Neural progenitor cell (in vitro differentiated cells): ENCODE data around the gene PIF1. TPM values are rescaled to one million over a fixed set of nuclear protein-coding genes. Genes with fewer than 3 reads are reported as not detected.
A peak's percentile ranks its signal among the peaks of the same experiment; 100 is the strongest.

ENCODE experiments used
- DNase-seq: peaks from one replicate; pipeline ENCODE4 v3.0.0-alpha.2; 2016; ENCODE audit warnings: low spot score
- H2AFZ ChIP-seq: fragments of 200-600 bp; sonication (generic); replicated peaks from 2 replicates; pipeline ENCODE4 v1.6.1; 2016; ENCODE audit warnings: antibody characterized with exemption
- H3F3A ChIP-seq: fragments of 200-600 bp; sonication (generic); 2 replicates; pipeline ENCODE4 v1.6.1; 2016; ENCODE audit warnings: antibody characterized with exemption, low read depth
- H3K27ac ChIP-seq: fragments of 200-600 bp; sonication (generic); 2 replicates; pipeline ENCODE4 v1.5.1; 2016; ENCODE audit warnings: mild to moderate bottlenecking
- H3K27me3 ChIP-seq: fragments of 200-600 bp; sonication (generic); 2 replicates; pipeline ENCODE4 v1.6.1; 2016; ENCODE audit warnings: mild to moderate bottlenecking, moderate library complexity
- H3K36me3 ChIP-seq: fragments of 200-600 bp; sonication (generic); 2 replicates; pipeline ENCODE4 v1.5.1; 2016
- H3K4me1 ChIP-seq: fragments of 200-600 bp; sonication (generic); 2 replicates; pipeline ENCODE4 v1.6.1; 2016; ENCODE audit warnings: mixed run types
- H3K4me2 ChIP-seq: fragments of 200-600 bp; sonication (generic); 2 replicates; pipeline ENCODE4 v1.6.1; 2016
- H3K4me3 ChIP-seq: fragments of 200-600 bp; sonication (generic); 2 replicates; pipeline ENCODE4 v1.5.1; 2016
- H3K79me2 ChIP-seq: fragments of 200-600 bp; sonication (generic); 2 replicates; pipeline ENCODE4 v1.6.1; 2016; ENCODE audit warnings: low read depth
- H3K9ac ChIP-seq: fragments of 200-600 bp; sonication (generic); 2 replicates; pipeline ENCODE4 v1.6.1; 2016
- H3K9me3 ChIP-seq: fragments of 200-600 bp; sonication (generic); 2 replicates; pipeline ENCODE4 v1.5.1; 2016; ENCODE audit warnings: low read depth
- H4K20me1 ChIP-seq: fragments of 200-600 bp; sonication (generic); 2 replicates; pipeline ENCODE4 v1.6.1; 2016; ENCODE audit warnings: low read depth
- H3K27ac Mint-ChIP-seq: 3 replicates; pipeline ENCODE4 v1.8.0; 2021; ENCODE audit warnings: mixed read lengths
- H3K27me3 Mint-ChIP-seq: 2 replicates; pipeline ENCODE4 v1.8.0; 2022; ENCODE audit warnings: low read depth, mild to moderate bottlenecking, inconsistent platforms, moderate library complexity, mixed read lengths; ENCODE audit not compliant: insufficient read depth
- H3K36me3 Mint-ChIP-seq: 3 replicates; pipeline ENCODE4 v1.8.0; 2021; ENCODE audit warnings: mixed read lengths
- H3K4me1 Mint-ChIP-seq: 3 replicates; pipeline ENCODE4 v1.8.0; 2021; ENCODE audit warnings: mixed read lengths
- H3K4me3 Mint-ChIP-seq: 3 replicates; pipeline ENCODE4 v1.8.0; 2021; ENCODE audit warnings: mild to moderate bottlenecking, moderate library complexity, mixed read lengths
- H3K9me3 Mint-ChIP-seq: 3 replicates; pipeline ENCODE4 v1.8.0; 2020; ENCODE audit warnings: mixed read lengths
- CTCF ChIP-seq: fragments of 200-600 bp; sonication (generic); IDR thresholded peaks from 2 replicates; pipeline ENCODE4 v1.5.1; 2017; ENCODE audit warnings: antibody characterized with exemption, mild to moderate bottlenecking
- EZH2 ChIP-seq: fragments of 200-600 bp; sonication (generic); IDR thresholded peaks from 2 replicates; pipeline ENCODE4 v1.6.1; 2017; ENCODE audit warnings: antibody characterized with exemption, mild to moderate bottlenecking, moderate library complexity
- EZH2phosphoT487 ChIP-seq: fragments of 200-600 bp; sonication (generic); IDR thresholded peaks from 2 replicates; pipeline ENCODE4 v1.6.1; 2017; ENCODE audit warnings: antibody characterized with exemption
- total RNA-seq: library from RNA; depleted of rRNA; stranded (reverse); fragments of >200 nt; gene quantifications from 2 replicates; pipeline ENCODE4 v1.2.3, GENCODE V29; 2015; ENCODE audit warnings: low replicate concordance

Gene PIF1
- total RNA-seq, 1 donor from 2014 or later = 50.8 TPM

GRCh38 chr15:64806509-64806908 is 18.9 kb downstream of the PIF1 start:
- H3K4me1 ChIP-seq = peaks cover 52% of the 10 kb centered on the region

GRCh38 chr15:64804619-64805018 is 20.8 kb downstream of the PIF1 start:
- TF ChIP-seq EZH2phosphoT487 (no peak), EZH2 (no peak), CTCF (no peak)
- H3K27ac ChIP-seq = no peak overlapping the region
- H2AFZ ChIP-seq = no peak overlapping the region
- Mint-ChIP-seq H3K27ac (no peak overlapping the region), H3K9me3 (peaks cover 2% of the 10 kb centered on the region), H3K4me1 (peaks cover 34% of the 10 kb centered on the region), H3K36me3 (no peaks in the 10 kb centered on the region), H3K27me3 (peaks cover 8% of the 10 kb centered on the region), H3K4me3 (no peak overlapping the region)
- H4K20me1 ChIP-seq = no peaks in the 10 kb centered on the region
- no peaks in the 10 kb centered on the region for H3K27me3 ChIP-seq
- no peak overlapping the region for H3K4me2 ChIP-seq
- peaks cover 45% of the 10 kb centered on the region for H3F3A ChIP-seq
- no peak for DNase-seq
- H3K9ac ChIP-seq = no peak overlapping the region
- peaks cover 35% of the 10 kb centered on the region for H3K4me1 ChIP-seq
- H3K4me3 ChIP-seq = no peak overlapping the region
- no peaks in the 10 kb centered on the region for H3K36me3 ChIP-seq
- H3K79me2 ChIP-seq = no peaks in the 10 kb centered on the region
- H3K9me3 ChIP-seq = no peaks in the 10 kb centered on the region

More at GRCh38 chr15:64806509-64806908, 18.9 kb downstream of the PIF1 start:
- Histone ChIP-seq H3F3A (peaks cover 62% of the 10 kb centered on the region), H3K4me2 (no peak overlapping the region), H3K4me3 (no peak overlapping the region), H3K79me2 (no peaks in the 10 kb centered on the region), H3K9me3 (no peaks in the 10 kb centered on the region), H3K36me3 (no peaks in the 10 kb centered on the region), H2AFZ (no peak overlapping the region), H3K27ac (no peak overlapping the region), H3K27me3 (no peaks in the 10 kb centered on the region), H3K9ac (no peak overlapping the region), H4K20me1 (no peaks in the 10 kb centered on the region)
- peaks cover 50% of the 10 kb centered on the region for H3K4me1 Mint-ChIP-seq
- no peaks in the 10 kb centered on the region for H3K9me3 Mint-ChIP-seq
- H3K27me3 Mint-ChIP-seq = peaks cover 11% of the 10 kb centered on the region
- H3K27ac Mint-ChIP-seq = peak overlapping the region; percentile 83
- H3K4me3 Mint-ChIP-seq = no peak overlapping the region
- no peaks in the 10 kb centered on the region for H3K36me3 Mint-ChIP-seq
- TF ChIP-seq EZH2 (no peak), EZH2phosphoT487 (no peak), CTCF (no peak)
- no peak for DNase-seq

GRCh38 chr15:64803526-64803925 is 21.9 kb downstream of the PIF1 start:
- no peak for DNase-seq
- H2AFZ ChIP-seq = no peak overlapping the region
- no peaks in the 10 kb centered on the region for H3K36me3 Mint-ChIP-seq
- no peak overlapping the region for H3K4me3 ChIP-seq
- peaks cover 2% of the 10 kb centered on the region for H3K9me3 Mint-ChIP-seq
- H3K4me1 Mint-ChIP-seq = peaks cover 27% of the 10 kb centered on the region
- no peaks in the 10 kb centered on the region for H3K79me2 ChIP-seq
- no peaks in the 10 kb centered on the region for H3K36me3 ChIP-seq
- H3K4me3 Mint-ChIP-seq = no peak overlapping the region
- H4K20me1 ChIP-seq = no peaks in the 10 kb centered on the region
- peaks cover 7% of the 10 kb centered on the region for H3K27me3 Mint-ChIP-seq
- H3K27ac Mint-ChIP-seq = no peak overlapping the region
- no peak overlapping the region for H3K27ac ChIP-seq
- no peaks in the 10 kb centered on the region for H3K9me3 ChIP-seq
- peaks cover 34% of the 10 kb centered on the region for H3F3A ChIP-seq
- no peak overlapping the region for H3K4me2 ChIP-seq
- H3K9ac ChIP-seq = no peak overlapping the region
- TF ChIP-seq CTCF = no peak
- H3K4me1 ChIP-seq = peaks cover 24% of the 10 kb centered on the region
- H3K27me3 ChIP-seq = no peaks in the 10 kb centered on the region
